ENCODE measurements around the gene CISD3.

CISD3 gene

GRCh38 chr17:38702166-38702915 lies 27.8 kb upstream of the CISD3 start:
- H3K4me1 ChIP-seq (ENCODE audit: control insufficient read depth, insufficient read depth, low read length): peaks cover 34% of the 10 kb centered on the region
- peak overlapping the region; percentile 91 for H3K4me3 ChIP-seq (ENCODE audit: low read length)
- no peaks in the 10 kb centered on the region for H3K36me3 ChIP-seq (ENCODE audit: control insufficient read depth, insufficient read depth, low read length, severe bottlenecking)
- no peaks in the 10 kb centered on the region for H3K9me3 ChIP-seq (ENCODE audit: control insufficient read depth, low read length)
- DNase-seq (ENCODE audit: low read depth): peak; percentile 97
- peak overlapping the region; percentile 96 for H3K9ac ChIP-seq (ENCODE audit: low read length)
- H3K27me3 ChIP-seq (replicated peaks; ENCODE audit: control insufficient read depth, insufficient read depth, low read length): no peaks in the 10 kb centered on the region

- H3K4me1 ChIP-seq (ENCODE audit: control insufficient read depth, insufficient read depth, low read length): peaks cover 34% of the 10 kb centered on the region
- no peak for DNase-seq (ENCODE audit: low read depth)
Observed at GRCh38 chr17:38702916-38703741, 27.0 kb upstream of the CISD3 start.

GRCh38 chr17:38703742-38704605 lies 26.2 kb upstream of the CISD3 start:
- no peaks in the 10 kb centered on the region for H3K27me3 ChIP-seq (replicated peaks; ENCODE audit: control insufficient read depth, insufficient read depth, low read length)
- peaks cover 34% of the 10 kb centered on the region for H3K4me1 ChIP-seq (ENCODE audit: control insufficient read depth, insufficient read depth, low read length)
- H3K9me3 ChIP-seq (ENCODE audit: control insufficient read depth, low read length): no peaks in the 10 kb centered on the region
- DNase-seq (ENCODE audit: low read depth): peak; percentile 48
- peak overlapping the region; percentile 96 for H3K9ac ChIP-seq (ENCODE audit: low read length)
- peaks cover 6% of the 10 kb centered on the region for H3K36me3 ChIP-seq (ENCODE audit: control insufficient read depth, insufficient read depth, low read length, severe bottlenecking)
- peak overlapping the region; percentile 91 for H3K4me3 ChIP-seq (ENCODE audit: low read length)

More at GRCh38 chr17:38702916-38703741, 27.0 kb upstream of the CISD3 start:
- H3K4me3 ChIP-seq (ENCODE audit: low read length): peak overlapping the region; percentile 91
- peaks cover 6% of the 10 kb centered on the region for H3K36me3 ChIP-seq (ENCODE audit: control insufficient read depth, insufficient read depth, low read length, severe bottlenecking)
- H3K27me3 ChIP-seq (replicated peaks; ENCODE audit: control insufficient read depth, insufficient read depth, low read length): no peaks in the 10 kb centered on the region
- H3K9me3 ChIP-seq (ENCODE audit: control insufficient read depth, low read length): no peaks in the 10 kb centered on the region
- H3K9ac ChIP-seq (ENCODE audit: low read length): peak overlapping the region; percentile 96

GRCh38 chr17:38704606-38705522 lies 25.3 kb upstream of the CISD3 start, which contains the start of gene MLLT6:
Gene MLLT6, plus strand, starts transcription at chr17:38705273. Its CDS starts 360 bp downstream, at chr17:38705633.
- H3K4me1 ChIP-seq (ENCODE audit: control insufficient read depth, insufficient read depth, low read length): peaks cover 34% of the 10 kb centered on the region
- H3K9me3 ChIP-seq (ENCODE audit: control insufficient read depth, low read length): no peaks in the 10 kb centered on the region
- DNase-seq (ENCODE audit: low read depth): peak; percentile 90
- peak within 1 kb of the TSS; percentile 96 for H3K9ac ChIP-seq (ENCODE audit: low read length)
- peak within 1 kb of the TSS; percentile 91 for H3K4me3 ChIP-seq (ENCODE audit: low read length)
- peaks cover 13% of the 10 kb centered on the region for H3K36me3 ChIP-seq (ENCODE audit: control insufficient read depth, insufficient read depth, low read length, severe bottlenecking)
- no peaks in the 10 kb centered on the region for H3K27me3 ChIP-seq (replicated peaks; ENCODE audit: control insufficient read depth, insufficient read depth, low read length)

- Histone ChIP-seq H3K4me1 (ENCODE audit: control insufficient read depth, insufficient read depth, low read length) (peaks cover 34% of the 10 kb centered on the region), H3K9me3 (ENCODE audit: control insufficient read depth, low read length) (no peaks in the 10 kb centered on the region), H3K36me3 (ENCODE audit: control insufficient read depth, insufficient read depth, low read length, severe bottlenecking) (peaks cover 16% of the 10 kb centered on the region), H3K4me3 (ENCODE audit: low read length) (peak overlapping the region; percentile 90), H3K9ac (ENCODE audit: low read length) (peak overlapping the region; percentile 81), H3K27me3 (replicated peaks; ENCODE audit: control insufficient read depth, insufficient read depth, low read length) (no peaks in the 10 kb centered on the region)
- no peak for DNase-seq (ENCODE audit: low read depth)
Observed at GRCh38 chr17:38705523-38705802, 24.7 kb upstream of the CISD3 start.

- DNase-seq (ENCODE audit: low read depth): peak; percentile 56
- Histone ChIP-seq H3K4me3 (ENCODE audit: low read length) (peak overlapping the region; percentile 90), H3K9ac (ENCODE audit: low read length) (peak overlapping the region; percentile 81), H3K4me1 (ENCODE audit: control insufficient read depth, insufficient read depth, low read length) (peaks cover 34% of the 10 kb centered on the region), H3K27me3 (replicated peaks; ENCODE audit: control insufficient read depth, insufficient read depth, low read length) (no peaks in the 10 kb centered on the region), H3K36me3 (ENCODE audit: control insufficient read depth, insufficient read depth, low read length, severe bottlenecking) (peaks cover 16% of the 10 kb centered on the region), H3K9me3 (ENCODE audit: control insufficient read depth, low read length) (no peaks in the 10 kb centered on the region)
Observed at GRCh38 chr17:38705803-38706504, 24.2 kb upstream of the CISD3 start.

GRCh38 chr17:38706505-38707216 lies 23.5 kb upstream of the CISD3 start:
- Histone ChIP-seq H3K9me3 (ENCODE audit: control insufficient read depth, low read length) (no peaks in the 10 kb centered on the region), H3K9ac (ENCODE audit: low read length) (peak overlapping the region; percentile 81), H3K4me1 (ENCODE audit: control insufficient read depth, insufficient read depth, low read length) (peaks cover 27% of the 10 kb centered on the region), H3K27me3 (replicated peaks; ENCODE audit: control insufficient read depth, insufficient read depth, low read length) (no peaks in the 10 kb centered on the region), H3K36me3 (ENCODE audit: control insufficient read depth, insufficient read depth, low read length, severe bottlenecking) (peaks cover 21% of the 10 kb centered on the region), H3K4me3 (ENCODE audit: low read length) (peak overlapping the region; percentile 90)
- DNase-seq (ENCODE audit: low read depth): peak; percentile 28

- Histone ChIP-seq H3K4me3 (ENCODE audit: low read length) (no peak overlapping the region), H3K4me1 (ENCODE audit: control insufficient read depth, insufficient read depth, low read length) (peaks cover 22% of the 10 kb centered on the region), H3K9me3 (ENCODE audit: control insufficient read depth, low read length) (no peaks in the 10 kb centered on the region), H3K27me3 (replicated peaks; ENCODE audit: control insufficient read depth, insufficient read depth, low read length) (no peaks in the 10 kb centered on the region), H3K36me3 (ENCODE audit: control insufficient read depth, insufficient read depth, low read length, severe bottlenecking) (peaks cover 31% of the 10 kb centered on the region), H3K9ac (ENCODE audit: low read length) (no peak overlapping the region)
- DNase-seq (ENCODE audit: low read depth): no peak
Observed at GRCh38 chr17:38707678-38708351, 22.3 kb upstream of the CISD3 start.

GRCh38 chr17:38709104-38709820 lies 20.9 kb upstream of the CISD3 start:
- Histone ChIP-seq H3K36me3 (ENCODE audit: control insufficient read depth, insufficient read depth, low read length, severe bottlenecking) (peaks cover 44% of the 10 kb centered on the region), H3K9me3 (ENCODE audit: control insufficient read depth, low read length) (no peaks in the 10 kb centered on the region), H3K4me1 (ENCODE audit: control insufficient read depth, insufficient read depth, low read length) (peaks cover 10% of the 10 kb centered on the region), H3K27me3 (replicated peaks; ENCODE audit: control insufficient read depth, insufficient read depth, low read length) (no peaks in the 10 kb centered on the region), H3K9ac (ENCODE audit: low read length) (no peak overlapping the region), H3K4me3 (ENCODE audit: low read length) (no peak overlapping the region)
- DNase-seq (ENCODE audit: low read depth): no peak
